Trophoblast cell (in vitro differentiated cells and primary cell): ENCODE data around the gene MRPS5.

ENCODE experiments used
- DNase-seq, 2 donors: peaks; one replicate each; pipeline ENCODE4 v3.0.0-alpha.2; 2016
- H2AFZ ChIP-seq: 2 replicates; pipeline ENCODE4 v1.6.1; 2013; ENCODE audit warnings: low read length, moderate library complexity, mild to moderate bottlenecking; ENCODE audit not compliant: insufficient read depth, poor library complexity
- H2AK5ac ChIP-seq: 2 replicates; pipeline ENCODE4 v1.6.1; 2013; ENCODE audit warnings: mild to moderate bottlenecking, low read length
- H2BK120ac ChIP-seq: 2 replicates; pipeline ENCODE4 v1.6.1; 2013; ENCODE audit warnings: low read length, mild to moderate bottlenecking, moderate library complexity; ENCODE audit not compliant: insufficient read depth, poor library complexity
- H2BK12ac ChIP-seq: 2 replicates; pipeline ENCODE4 v1.6.1; 2013; ENCODE audit warnings: mild to moderate bottlenecking, low read length, moderate library complexity
- H2BK5ac ChIP-seq: 2 replicates; pipeline ENCODE4 v1.6.1; 2013; ENCODE audit warnings: low read length, low read depth, moderate library complexity, mild to moderate bottlenecking; ENCODE audit not compliant: poor library complexity
- H3K14ac ChIP-seq: 2 replicates; pipeline ENCODE4 v1.6.1; 2013; ENCODE audit warnings: mild to moderate bottlenecking, low read length
- H3K18ac ChIP-seq: 2 replicates; pipeline ENCODE4 v1.6.1; 2013; ENCODE audit warnings: mild to moderate bottlenecking, low read length
- H3K23ac ChIP-seq: 2 replicates; pipeline ENCODE4 v1.6.1; 2013; ENCODE audit warnings: low read length
- H3K27ac ChIP-seq: 2 replicates; pipeline ENCODE4 v1.5.1; 2013; ENCODE audit warnings: low read depth, mild to moderate bottlenecking, inconsistent platforms, low read length, moderate library complexity
- H3K27me3 ChIP-seq: 2 replicates; pipeline ENCODE4 v1.6.1; 2013; ENCODE audit warnings: inconsistent platforms, mild to moderate bottlenecking, low read length, moderate library complexity; ENCODE audit not compliant: insufficient read depth
- H3K36me3 ChIP-seq, 2 experiments: 1 replicate in 1 of 2; 2 replicates in 1 of 2; pipeline ENCODE4 v1.6.1; 2013; ENCODE audit warnings: low read length in 2 of 2, mild to moderate bottlenecking in 2 of 2, moderate library complexity in 1 of 2; ENCODE audit not compliant: insufficient read depth in 2 of 2, control insufficient read depth in 1 of 2
- H3K4ac ChIP-seq: 2 replicates; pipeline ENCODE4 v1.6.1; 2013; ENCODE audit warnings: low read depth, mild to moderate bottlenecking, low read length, moderate library complexity
- H3K4me1 ChIP-seq, 2 experiments: 1 replicate in 1 of 2; 2 replicates in 1 of 2; pipeline ENCODE4 v1.6.1; 2013; ENCODE audit warnings: low read length in 2 of 2, mild to moderate bottlenecking in 2 of 2, moderate library complexity in 1 of 2; ENCODE audit not compliant: insufficient read depth in 2 of 2, control insufficient read depth in 1 of 2
- H3K4me2 ChIP-seq: 2 replicates; pipeline ENCODE4 v1.6.1; 2013; ENCODE audit warnings: inconsistent platforms, mild to moderate bottlenecking, low read length, moderate library complexity
- H3K4me3 ChIP-seq: 2 replicates; pipeline ENCODE4 v1.5.1; 2013; ENCODE audit warnings: mild to moderate bottlenecking, low read depth, low read length, inconsistent platforms
- H3K79me1 ChIP-seq: one replicate; pipeline ENCODE4 v1.6.1; 2013; ENCODE audit warnings: low read length
- H3K79me2 ChIP-seq: 2 replicates; pipeline ENCODE4 v1.6.1; 2013; ENCODE audit warnings: low read length, mild to moderate bottlenecking; ENCODE audit not compliant: control insufficient read depth, insufficient read depth, poor library complexity
- H3K9ac ChIP-seq: 2 replicates; pipeline ENCODE4 v1.6.1; 2013; ENCODE audit warnings: mild to moderate bottlenecking, low read length
- H3K9me3 ChIP-seq: 2 replicates; pipeline ENCODE4 v1.6.1; 2013; ENCODE audit warnings: low read depth, mild to moderate bottlenecking, control low read depth, inconsistent platforms, low read length; ENCODE audit not compliant: insufficient read depth
- H4K12ac ChIP-seq: 2 replicates; pipeline ENCODE4 v1.6.1; 2013; ENCODE audit warnings: low read depth, mild to moderate bottlenecking, low read length, moderate library complexity
- H4K8ac ChIP-seq: 2 replicates; pipeline ENCODE4 v1.6.1; 2013; ENCODE audit warnings: low read depth, mild to moderate bottlenecking, low read length, moderate library complexity
- H4K91ac ChIP-seq: one replicate; pipeline ENCODE4 v1.6.1; 2013; ENCODE audit warnings: low read depth, mild to moderate bottlenecking, low read length, moderate library complexity
- WGBS: extraction: QIAGEN DNeasy Blood & Tissue Kit; methylation state at CpG from one replicate; pipeline ENCODE4 v1.1.7; 2013; ENCODE audit warnings: missing lambda C conversion rate; ENCODE audit not compliant: insufficient read length, insufficient coverage; ENCODE audit errors: extremely low coverage; 5-methylcytosine and 5-hydroxymethylcytosine counted together

MRPS5 gene

GRCh38 chr2:95042472-95043271 lies 78.9 kb downstream of the MRPS5 start:
- H3K14ac ChIP-seq, result no peak overlapping the region
- no peak overlapping the region for H3K4me2 ChIP-seq
- H3K18ac ChIP-seq, result no peak overlapping the region
- peaks cover 0 to 5% of the 10 kb centered on the region in 2 experiments for H3K4me1 ChIP-seq
- no peak overlapping the region for H3K4me3 ChIP-seq
- H2AFZ ChIP-seq, result no peak overlapping the region
- no peak overlapping the region for H4K91ac ChIP-seq
- no peak overlapping the region for H2BK120ac ChIP-seq
- H3K36me3 ChIP-seq, result no peaks in the 10 kb centered on the region
- peaks cover 7% of the 10 kb centered on the region for H3K9me3 ChIP-seq
- DNase-seq, result no peak
- H4K12ac ChIP-seq, result no peak overlapping the region
- no peaks in the 10 kb centered on the region for H3K27me3 ChIP-seq
- no peak overlapping the region for H3K4ac ChIP-seq
- no peak overlapping the region for H3K23ac ChIP-seq
- no peak overlapping the region for H2AK5ac ChIP-seq
- no peaks in the 10 kb centered on the region for H3K79me2 ChIP-seq
- no peak overlapping the region for H3K27ac ChIP-seq
- H2BK5ac ChIP-seq, result no peak overlapping the region
- H3K79me1 ChIP-seq, result no peaks in the 10 kb centered on the region
- no peak overlapping the region for H4K8ac ChIP-seq
- H2BK12ac ChIP-seq, result no peak overlapping the region
- no CpG with 5 or more reads among the region's 7 CpGs for whole genome bisulfite sequencing
- no peak overlapping the region for H3K9ac ChIP-seq

DNA sequence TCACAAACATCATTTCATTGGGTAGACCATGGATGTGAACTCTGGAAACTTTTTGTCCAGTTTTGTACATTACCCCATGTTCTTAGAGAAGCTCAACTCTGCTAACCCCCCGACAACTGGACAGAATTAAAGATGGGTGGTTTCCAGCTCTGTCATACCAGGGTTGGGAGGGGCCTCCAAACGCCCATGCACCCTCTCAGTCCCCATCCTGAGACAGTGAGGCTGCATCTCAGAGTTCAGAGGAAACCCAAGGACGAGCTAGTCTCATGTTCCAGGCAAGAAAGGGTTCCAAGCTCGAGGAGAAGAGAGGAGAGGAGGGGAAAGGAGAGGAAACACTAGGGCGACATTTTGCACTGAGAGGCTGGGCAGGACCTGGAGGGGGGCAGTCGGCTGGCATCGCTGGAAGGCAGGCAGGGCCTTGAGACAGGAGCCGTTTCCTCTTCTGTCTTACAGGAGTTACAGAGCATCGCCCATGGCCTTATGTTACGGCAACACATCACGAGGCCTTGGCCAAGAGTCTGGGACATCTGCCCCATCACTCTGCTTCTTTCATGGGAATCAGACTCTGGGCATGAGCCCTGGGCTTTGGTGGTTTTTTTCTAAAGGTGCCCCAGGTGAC lies 79.7 kb downstream of the MRPS5 start:
- Histone ChIP-seq H4K8ac (no peak overlapping the region), H3K27ac (no peak overlapping the region), H3K4me2 (no peak overlapping the region), H3K4me1 (peaks cover 0 to 5% of the 10 kb centered on the region in 2 experiments), H2BK5ac (no peak overlapping the region), H3K4me3 (no peak overlapping the region), H4K12ac (no peak overlapping the region), H2BK12ac (no peak overlapping the region), H3K9ac (no peak overlapping the region), H2BK120ac (no peak overlapping the region), H3K23ac (no peak overlapping the region), H2AFZ (no peak overlapping the region), H3K18ac (no peak overlapping the region), H3K27me3 (no peaks in the 10 kb centered on the region), H3K79me1 (no peaks in the 10 kb centered on the region), H3K14ac (no peak overlapping the region), H2AK5ac (no peak overlapping the region), H3K36me3 (no peaks in the 10 kb centered on the region), H3K9me3 (peaks cover 10% of the 10 kb centered on the region), H3K4ac (no peak overlapping the region), H3K79me2 (no peaks in the 10 kb centered on the region), H4K91ac (no peak overlapping the region)
- DNase-seq, result no peak
- WGBS, result no CpG with 5 or more reads among the region's 11 CpGs

DNA sequence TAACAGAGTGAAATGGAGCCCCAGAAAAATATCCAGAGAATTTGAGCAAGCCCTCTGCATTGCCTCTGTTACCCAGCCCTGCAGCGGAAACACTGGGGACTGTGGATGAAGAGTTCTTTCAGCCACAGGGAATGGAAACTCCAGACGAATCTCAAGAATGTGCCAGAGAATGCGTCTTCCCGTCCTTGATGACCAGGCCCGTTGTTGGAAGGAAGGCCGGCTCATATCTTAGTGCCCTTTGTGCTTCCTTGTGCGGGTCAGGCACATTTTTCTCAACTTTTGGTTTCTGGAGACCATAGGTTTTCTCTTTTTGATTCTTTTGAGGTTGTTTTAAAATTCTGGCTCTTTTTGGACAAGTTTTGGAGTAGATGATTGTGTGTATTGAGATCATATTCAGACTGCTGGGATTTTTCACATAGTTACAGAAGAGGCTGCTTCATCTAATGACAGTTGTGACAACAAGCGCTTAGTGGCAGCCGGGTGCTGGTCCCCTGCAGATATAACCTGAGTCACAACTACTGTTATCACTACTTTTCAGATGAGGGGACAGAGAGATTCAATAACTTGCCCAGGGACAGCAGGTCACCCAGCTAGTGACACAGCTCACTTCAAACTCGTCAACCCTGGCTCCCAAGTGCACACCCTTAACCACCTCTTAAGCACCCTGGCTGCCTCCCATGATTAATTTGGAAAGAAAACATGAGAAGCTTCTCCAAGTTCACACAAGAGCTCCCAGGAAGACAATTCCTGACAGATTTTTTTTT lies 80.4 kb downstream of the MRPS5 start:
- Histone ChIP-seq H3K27me3 (no peaks in the 10 kb centered on the region), H2AFZ (no peak overlapping the region), H2BK120ac (no peak overlapping the region), H3K4me1 (peaks cover 0 to 5% of the 10 kb centered on the region in 2 experiments), H3K9me3 (peaks cover 10% of the 10 kb centered on the region), H2BK5ac (no peak overlapping the region), H4K8ac (no peak overlapping the region), H3K4ac (no peak overlapping the region), H3K36me3 (no peaks in the 10 kb centered on the region), H2AK5ac (no peak overlapping the region), H3K27ac (no peak overlapping the region), H3K9ac (no peak overlapping the region), H3K4me2 (no peak overlapping the region), H3K4me3 (no peak overlapping the region), H4K12ac (no peak overlapping the region), H3K23ac (no peak overlapping the region), H4K91ac (no peak overlapping the region), H3K18ac (no peak overlapping the region), H3K79me2 (no peaks in the 10 kb centered on the region), H3K14ac (no peak overlapping the region), H3K79me1 (no peaks in the 10 kb centered on the region), H2BK12ac (no peak overlapping the region)
- WGBS, result no CpG with 5 or more reads among the region's 10 CpGs
- peak; percentile 63 to 81 for DNase-seq

DNA sequence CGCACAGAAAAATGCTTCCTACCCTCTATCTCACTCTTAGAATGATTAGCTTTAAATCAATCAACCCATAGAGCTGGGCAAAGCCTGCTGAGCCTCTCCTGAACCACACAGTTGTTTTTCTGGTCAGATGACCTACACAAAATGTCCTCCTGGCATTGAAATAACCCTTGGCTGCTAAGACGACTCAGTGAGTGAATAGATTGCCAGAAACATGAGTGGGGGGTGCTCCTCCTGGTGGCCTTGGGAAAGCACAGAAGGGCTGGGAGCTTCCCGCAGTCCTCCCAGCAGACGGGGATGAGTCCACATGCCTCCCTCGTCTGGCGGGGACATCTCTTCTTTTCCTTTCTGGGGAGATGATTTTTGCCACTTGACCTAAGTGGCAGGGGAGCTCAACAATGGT lies 81.2 kb downstream of the MRPS5 start:
- Histone ChIP-seq H2AK5ac (no peak overlapping the region), H3K36me3 (no peaks in the 10 kb centered on the region), H3K4me2 (no peak overlapping the region), H2BK120ac (no peak overlapping the region), H3K27me3 (no peaks in the 10 kb centered on the region), H3K4me3 (no peak overlapping the region), H3K4ac (no peak overlapping the region), H4K8ac (no peak overlapping the region), H3K14ac (no peak overlapping the region), H3K9ac (no peak overlapping the region), H3K18ac (no peak overlapping the region), H4K91ac (no peak overlapping the region), H2AFZ (no peak overlapping the region), H3K4me1 (peaks cover 0 to 5% of the 10 kb centered on the region in 2 experiments), H3K23ac (no peak overlapping the region), H2BK5ac (no peak overlapping the region), H2BK12ac (no peak overlapping the region), H3K9me3 (peaks cover 10% of the 10 kb centered on the region), H3K27ac (no peak overlapping the region), H4K12ac (no peak overlapping the region), H3K79me2 (no peaks in the 10 kb centered on the region), H3K79me1 (no peaks in the 10 kb centered on the region)
- no CpG with 5 or more reads among the region's 6 CpGs for WGBS
- DNase-seq, result no peak
